GM12878 (cell line): ENCODE data around the gene SDC1. TPM values are rescaled to one million over a fixed set of nuclear protein-coding genes. Genes with fewer than 3 reads are reported as not detected.

Source experiments
- ATAC-seq: fragments of 200-7000 bp; cut with Tn5 transposase; 3 replicates; pipeline ENCODE4 v1.9.1; 2020; ENCODE audit warnings: mild to moderate bottlenecking, moderate library complexity
- BruUV-seq: library from RNA; stranded (reverse); fragments of 400-500 nt; replicated peaks from 2 replicates; lab custom pipeline; 2021; lab: Mats Ljungman, UMichigan
- CTCF ChIA-PET: fragments of 300-600 bp; sonication (Branson Sonifier 250); formaldehyde crosslinking; extraction: SDS; loops from one replicate; lab custom pipeline; 2021; ENCODE audit warnings: inconsistent platforms; lab: Yijun Ruan, JAX
- POLR2A ChIA-PET: fragments of 350-600 bp; formaldehyde crosslinking; extraction: SDS; loops from one replicate; lab custom pipeline; 2021; ENCODE audit warnings: inconsistent platforms; lab: Charles Lee
- RAD21 ChIA-PET: fragments of 300-600 bp; sonication (Branson Sonifier 250); formaldehyde crosslinking; loops from one replicate; lab custom pipeline; 2023; ENCODE audit warnings: antibody characterized with exemption; ENCODE audit not compliant: unreplicated experiment; lab: Charles Lee
- SMC1A ChIA-PET: fragments of 300-600 bp; sonication (Branson Sonifier 250); formaldehyde crosslinking; loops from one replicate; lab custom pipeline; 2023; ENCODE audit not compliant: unreplicated experiment, uncharacterized antibody; lab: Charles Lee
- DNase-seq: peaks from one replicate; pipeline ENCODE4 v3.0.0-alpha.2; 2011; ENCODE audit warnings: low read depth, low spot score
- FAIRE-seq: peaks from 3 replicates; lab custom pipeline; 2011; peaks lifted over from hg19 to GRCh38; lab: Jason Lieb, UNC
- H2AFZ ChIP-seq: 2 replicates; pipeline ENCODE4 v1.6.0; 2011; ENCODE audit warnings: low read depth, low read length, control low read depth; ENCODE audit not compliant: control insufficient read depth
- H3K27ac ChIP-seq: 2 replicates; pipeline ENCODE4 v1.5.1; 2011; ENCODE audit warnings: control low read depth; ENCODE audit not compliant: control insufficient read depth, insufficient read depth
- H3K27me3 ChIP-seq, 2 experiments: replicated peaks in 1 of 2; 2 replicates each; pipeline versions ENCODE4 v1.6.0 to v1.6.1; 2011; ENCODE audit warnings: low read length in 1 of 2; ENCODE audit not compliant: control insufficient read depth in 2 of 2, insufficient read depth in 2 of 2
- H3K36me3 ChIP-seq, 2 experiments: 2 replicates each; pipeline ENCODE4 v1.5.1; 2011; ENCODE audit warnings: low read length in 1 of 2; ENCODE audit not compliant: control insufficient read depth in 2 of 2, insufficient read depth in 2 of 2
- H3K4me1 ChIP-seq: 2 replicates; pipeline ENCODE4 v1.6.1; 2011; ENCODE audit warnings: mild to moderate bottlenecking, low read length, moderate library complexity, mixed read lengths; ENCODE audit not compliant: control insufficient read depth, insufficient read depth
- H3K4me2 ChIP-seq: 2 replicates; pipeline ENCODE4 v1.6.0; 2011; ENCODE audit warnings: control low read depth; ENCODE audit not compliant: control insufficient read depth, insufficient read depth
- H3K4me3 ChIP-seq: fragments of 200-600 bp; sonication (generic); 2 replicates; pipeline ENCODE4 v1.5.1; 2016
- H3K79me2 ChIP-seq: 2 replicates; pipeline ENCODE4 v1.6.0; 2011; ENCODE audit warnings: low read length; ENCODE audit not compliant: control insufficient read depth, insufficient read depth
- H3K9ac ChIP-seq: 2 replicates; pipeline ENCODE4 v1.8.0; 2011; ENCODE audit warnings: low read length, control low read depth, mixed read lengths; ENCODE audit not compliant: control insufficient read depth, insufficient read depth
- H3K9me3 ChIP-seq: replicated peaks from 3 replicates; pipeline ENCODE4 v1.5.1; 2011; ENCODE audit warnings: mild to moderate bottlenecking, low read length; ENCODE audit not compliant: control insufficient read depth, insufficient read depth
- H4K20me1 ChIP-seq: 2 replicates; pipeline ENCODE4 v1.6.0; 2011; ENCODE audit not compliant: control insufficient read depth, insufficient read depth
- BHLHE40 ChIP-seq, 2 experiments: fragments of 450-650 bp in 1 of 2; IDR thresholded peaks; 2 replicates each; pipeline ENCODE4 v1.6.1; 2011 to 2017; ENCODE audit warnings: low read depth in 2 of 2, borderline replicate concordance in 1 of 2, improper control_type of control experiment in 1 of 2, low read length in 1 of 2, mild to moderate bottlenecking in 1 of 2
- BRCA1 ChIP-seq: IDR thresholded peaks from 2 replicates; pipeline ENCODE4 v1.6.1; 2011; ENCODE audit warnings: low read depth, low read length, improper control_type of control experiment
- ELK1 ChIP-seq: IDR thresholded peaks from 2 replicates; pipeline ENCODE4 v1.6.1; 2012; ENCODE audit warnings: low read depth, low read length, improper control_type of control experiment
- ESRRA ChIP-seq: IDR thresholded peaks from 2 replicates; pipeline ENCODE4 v1.6.1; 2012; ENCODE audit warnings: mild to moderate bottlenecking, low read length, improper control_type of control experiment
- HDAC2 ChIP-seq: fragments of 200-600 bp; sonication (generic); IDR thresholded peaks from 2 replicates; pipeline ENCODE4 v1.6.1; 2017
- IRF5 ChIP-seq: fragments of 450-650 bp; IDR thresholded peaks from 2 replicates; pipeline ENCODE4 v1.6.1; 2017; ENCODE audit warnings: borderline replicate concordance
- JUNB ChIP-seq: IDR thresholded peaks from 2 replicates; pipeline ENCODE4 v1.6.1; 2016; ENCODE audit warnings: antibody characterized with exemption, mild to moderate bottlenecking
- KDM1A ChIP-seq: fragments of 200-600 bp; sonication (generic); IDR thresholded peaks from 2 replicates; pipeline ENCODE4 v1.6.1; 2016; ENCODE audit warnings: borderline replicate concordance
- MYC ChIP-seq: IDR thresholded peaks from 2 replicates; pipeline ENCODE4 v1.6.1; 2011; ENCODE audit warnings: mild to moderate bottlenecking, low read length, moderate library complexity, inconsistent platforms; ENCODE audit not compliant: insufficient read depth, insufficient replicate concordance, insufficient read length, severe bottlenecking
- NR2C1 ChIP-seq: fragments of 450-650 bp; IDR thresholded peaks from 2 replicates; pipeline ENCODE4 v1.6.1; 2017; ENCODE audit warnings: antibody characterized with exemption, mild to moderate bottlenecking, moderate library complexity
- NR2C2 ChIP-seq: IDR thresholded peaks from 2 replicates; pipeline ENCODE4 v1.6.1; 2011; ENCODE audit warnings: borderline replicate concordance, low read depth; ENCODE audit not compliant: control insufficient read depth, insufficient read length
- NRF1 ChIP-seq: conservative IDR thresholded peaks from 2 replicates; pipeline ENCODE4 v1.6.1; 2011; ENCODE audit warnings: mild to moderate bottlenecking, low read depth, low read length, improper control_type of control experiment
- PRDM15 ChIP-seq: fragments of 450-650 bp; formaldehyde crosslinking; IDR thresholded peaks from 2 replicates; pipeline ENCODE4 v1.4.0; 2020; ENCODE audit warnings: mild to moderate bottlenecking, moderate library complexity
- RBBP5 ChIP-seq: fragments of 200-600 bp; sonication (generic); conservative IDR thresholded peaks from 2 replicates; pipeline ENCODE4 v1.6.1; 2016
- ZNF384 ChIP-seq: IDR thresholded peaks from 2 replicates; pipeline ENCODE4 v1.6.1; 2012; ENCODE audit warnings: low read depth, mild to moderate bottlenecking, low read length, improper control_type of control experiment, borderline replicate concordance
- WGBS: methylation state at CpG from one replicate; pipeline ENCODE4 v1.1.6; 2016; ENCODE audit warnings: low lambda C conversion rate; ENCODE audit not compliant: insufficient replicate concordance, insufficient coverage; ENCODE audit errors: missing lambda C conversion rate; 5-methylcytosine and 5-hydroxymethylcytosine counted together
- in situ Hi-C: fragments of 300-500 bp; cut with MboI; formaldehyde crosslinking; loops from 9 replicates; pipeline ENCODE4 v1.14.3; 2018; ENCODE audit warnings: mixed read lengths
- intact Hi-C: fragments of 100-400 bp; cut with micrococcal nuclease; formaldehyde crosslinking; loops from one replicate; pipeline ENCODE4 v1.14.2; 2022; ENCODE audit not compliant: unreplicated experiment
- polyA plus RNA-seq, 11 experiments: library from polyadenylated mRNA; depleted of rRNA in 4 of 11; unstranded in 6 of 11; stranded (reverse) in 5 of 11; fragments of >200 nt; fragmentation: Nextera tagmentation in 4 of 11; fragmentation: Illumina TruSeq in 1 of 11; extraction: Ambion mirVana in 4 of 11; extraction: Trizol in 1 of 11; gene quantifications; 1 replicate in 1 of 11; 2 replicates in 10 of 11; pipeline versions ENCODE4 v1.2.1 to v1.2.3, GENCODE V29; 2011 to 2016; ENCODE audit warnings: inconsistent platforms in 2 of 11, missing spikeins in 2 of 11, low read depth in 1 of 11
- total RNA-seq, 4 experiments: library from RNA; depleted of rRNA in 3 of 4; stranded (reverse); fragments of >200 nt in 3 of 4; fragmentation: Illumina TruSeq in 1 of 4; extraction: Trizol in 1 of 4; gene quantifications; 2 replicates each; pipeline versions ENCODE4 v1.2.1 to v1.2.3, GENCODE V29; 2013 to 2021
- TF ChIP-seq, protein P1 (sequence below): fragments of 450-650 bp; IDR thresholded peaks from 2 replicates; pipeline ENCODE4 v1.6.1; 2017; ENCODE audit warnings: mild to moderate bottlenecking

Gene SDC1
- total and polyA plus RNA-seq, 10 of the 15 experiments (the other 5 are each of a cell fraction or from before 2014, with no cell fraction given), result 0.85 to 36.8 (median 23.7) TPM

- no peak overlapping the region for H3K4me3 ChIP-seq
- FAIRE-seq (no peak), DNase-seq (no peak), ATAC-seq (no peak)
- H3K27me3 ChIP-seq, result no peaks in the 10 kb centered on the region; a peak in 1 of 4 replicates
- WGBS, result 76% methylated on average over 17 of the region's 17 CpGs
- intact Hi-C loops, result no loop called here
- no peak overlapping the region for H3K27ac ChIP-seq
- no peak overlapping the region for H2AFZ ChIP-seq
- POLR2A ChIA-PET, result no interaction called here
- CTCF ChIA-PET, result no interaction called here
- RAD21 ChIA-PET, result no interaction called here
- peaks cover 13% of the 10 kb centered on the region for H3K4me1 ChIP-seq
- no TSS peak for BruUV-seq
- no peak overlapping the region for H3K9ac ChIP-seq
- H3K9me3 ChIP-seq, result no peaks in the 10 kb centered on the region
- H3K79me2 ChIP-seq, result no peaks in the 10 kb centered on the region
- in situ Hi-C loops, result no loop called here
- no peak overlapping the region for H3K4me2 ChIP-seq
- no peaks in the 10 kb centered on the region for H3K36me3 ChIP-seq
- no peaks in the 10 kb centered on the region for H4K20me1 ChIP-seq
- SMC1A ChIA-PET, result interaction anchor here (1.0 kb wide), 1 partner anchor 12 kb away, joined by 4 read pairs; no protein-coding TSS in a partner anchor
- TF ChIP-seq ESRRA (no peak), PRDM15 (no peak), NR2C2 (no peak), ZNF384 (no peak), MYC (no peak), KDM1A (no peak), BRCA1 (no peak), JUNB (no peak), IRF5 (no peak), ELK1 (no peak), NR2C1 (no peak), RBBP5 (no peak), BHLHE40 (IDR thresholded peaks at IDR 0.05; ENCODE audit: borderline replicate concordance in 1 of 2, low read depth in 2 of 2, low read length in 1 of 2) (no peak), HDAC2 (no peak), NRF1 (no peak)
- TF ChIP-seq, protein P1, sequence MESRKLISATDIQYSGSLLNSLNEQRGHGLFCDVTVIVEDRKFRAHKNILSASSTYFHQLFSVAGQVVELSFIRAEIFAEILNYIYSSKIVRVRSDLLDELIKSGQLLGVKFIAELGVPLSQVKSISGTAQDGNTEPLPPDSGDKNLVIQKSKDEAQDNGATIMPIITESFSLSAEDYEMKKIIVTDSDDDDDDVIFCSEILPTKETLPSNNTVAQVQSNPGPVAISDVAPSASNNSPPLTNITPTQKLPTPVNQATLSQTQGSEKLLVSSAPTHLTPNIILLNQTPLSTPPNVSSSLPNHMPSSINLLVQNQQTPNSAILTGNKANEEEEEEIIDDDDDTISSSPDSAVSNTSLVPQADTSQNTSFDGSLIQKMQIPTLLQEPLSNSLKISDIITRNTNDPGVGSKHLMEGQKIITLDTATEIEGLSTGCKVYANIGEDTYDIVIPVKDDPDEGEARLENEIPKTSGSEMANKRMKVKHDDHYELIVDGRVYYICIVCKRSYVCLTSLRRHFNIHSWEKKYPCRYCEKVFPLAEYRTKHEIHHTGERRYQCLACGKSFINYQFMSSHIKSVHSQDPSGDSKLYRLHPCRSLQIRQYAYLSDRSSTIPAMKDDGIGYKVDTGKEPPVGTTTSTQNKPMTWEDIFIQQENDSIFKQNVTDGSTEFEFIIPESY, result no peak
These were observed 56.7 kb downstream of the SDC1 start for GRCh38 chr2:20168048-20168726.
